NB4 (cell line): ENCODE measurements around the gene CDK18.

Experiments used
- DNase-seq: peaks from one replicate; pipeline ENCODE4 v3.0.0; 2010; ENCODE audit warnings: low read depth
- H3K4me3 ChIP-seq: one replicate; pipeline ENCODE4 v1.5.1; 2011; ENCODE audit warnings: mild to moderate bottlenecking, low read depth, low read length, moderate library complexity
- MYC ChIP-seq: IDR thresholded peaks from 2 replicates; pipeline ENCODE4 v1.6.1; 2011; ENCODE audit warnings: low read depth, low read length
- POLR2A ChIP-seq: IDR thresholded peaks from 2 replicates; pipeline ENCODE4 v1.6.1; 2011; ENCODE audit warnings: mild to moderate bottlenecking; ENCODE audit not compliant: insufficient read length; ENCODE audit errors: extremely low read depth
- TF ChIP-seq, protein P1 (sequence below): IDR thresholded peaks from 2 replicates; pipeline ENCODE4 v1.6.1; 2011; ENCODE audit warnings: low read depth, low read length
- TF ChIP-seq, protein P2 (sequence below): IDR thresholded peaks from one replicate; pipeline ENCODE4 v1.5.1; 2012; ENCODE audit warnings: low read depth, low read length

The CDK18 gene

DNA sequence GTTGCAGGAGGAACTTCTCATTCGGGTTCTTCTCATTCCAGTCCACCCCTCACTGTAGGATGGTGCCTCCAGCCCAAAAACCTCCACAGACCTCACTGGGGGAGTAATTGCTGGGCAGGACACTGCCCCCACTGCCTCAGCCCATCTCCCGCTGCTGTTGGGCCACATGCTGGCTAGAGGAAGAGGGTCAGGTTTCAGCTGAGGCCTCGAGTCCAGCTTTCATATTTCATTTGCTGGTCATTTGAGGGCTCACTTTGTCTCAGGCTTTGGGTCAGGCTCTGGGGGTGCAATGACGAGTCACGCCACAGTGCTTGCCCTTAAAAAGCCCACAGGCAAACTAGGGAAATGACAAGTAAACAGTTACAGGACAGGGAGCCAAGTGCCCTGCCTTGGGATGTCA lies 9.3 kb downstream of the CDK18 start:
- TF ChIP-seq, protein P1, sequence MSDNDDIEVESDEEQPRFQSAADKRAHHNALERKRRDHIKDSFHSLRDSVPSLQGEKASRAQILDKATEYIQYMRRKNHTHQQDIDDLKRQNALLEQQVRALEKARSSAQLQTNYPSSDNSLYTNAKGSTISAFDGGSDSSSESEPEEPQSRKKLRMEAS, result no peak
- TF ChIP-seq POLR2A (no peak), MYC (no peak)
- TF ChIP-seq, protein P2, sequence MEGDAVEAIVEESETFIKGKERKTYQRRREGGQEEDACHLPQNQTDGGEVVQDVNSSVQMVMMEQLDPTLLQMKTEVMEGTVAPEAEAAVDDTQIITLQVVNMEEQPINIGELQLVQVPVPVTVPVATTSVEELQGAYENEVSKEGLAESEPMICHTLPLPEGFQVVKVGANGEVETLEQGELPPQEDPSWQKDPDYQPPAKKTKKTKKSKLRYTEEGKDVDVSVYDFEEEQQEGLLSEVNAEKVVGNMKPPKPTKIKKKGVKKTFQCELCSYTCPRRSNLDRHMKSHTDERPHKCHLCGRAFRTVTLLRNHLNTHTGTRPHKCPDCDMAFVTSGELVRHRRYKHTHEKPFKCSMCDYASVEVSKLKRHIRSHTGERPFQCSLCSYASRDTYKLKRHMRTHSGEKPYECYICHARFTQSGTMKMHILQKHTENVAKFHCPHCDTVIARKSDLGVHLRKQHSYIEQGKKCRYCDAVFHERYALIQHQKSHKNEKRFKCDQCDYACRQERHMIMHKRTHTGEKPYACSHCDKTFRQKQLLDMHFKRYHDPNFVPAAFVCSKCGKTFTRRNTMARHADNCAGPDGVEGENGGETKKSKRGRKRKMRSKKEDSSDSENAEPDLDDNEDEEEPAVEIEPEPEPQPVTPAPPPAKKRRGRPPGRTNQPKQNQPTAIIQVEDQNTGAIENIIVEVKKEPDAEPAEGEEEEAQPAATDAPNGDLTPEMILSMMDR, result no peak
- no peak overlapping the region for H3K4me3 ChIP-seq
- DNase-seq, result no peak

DNA sequence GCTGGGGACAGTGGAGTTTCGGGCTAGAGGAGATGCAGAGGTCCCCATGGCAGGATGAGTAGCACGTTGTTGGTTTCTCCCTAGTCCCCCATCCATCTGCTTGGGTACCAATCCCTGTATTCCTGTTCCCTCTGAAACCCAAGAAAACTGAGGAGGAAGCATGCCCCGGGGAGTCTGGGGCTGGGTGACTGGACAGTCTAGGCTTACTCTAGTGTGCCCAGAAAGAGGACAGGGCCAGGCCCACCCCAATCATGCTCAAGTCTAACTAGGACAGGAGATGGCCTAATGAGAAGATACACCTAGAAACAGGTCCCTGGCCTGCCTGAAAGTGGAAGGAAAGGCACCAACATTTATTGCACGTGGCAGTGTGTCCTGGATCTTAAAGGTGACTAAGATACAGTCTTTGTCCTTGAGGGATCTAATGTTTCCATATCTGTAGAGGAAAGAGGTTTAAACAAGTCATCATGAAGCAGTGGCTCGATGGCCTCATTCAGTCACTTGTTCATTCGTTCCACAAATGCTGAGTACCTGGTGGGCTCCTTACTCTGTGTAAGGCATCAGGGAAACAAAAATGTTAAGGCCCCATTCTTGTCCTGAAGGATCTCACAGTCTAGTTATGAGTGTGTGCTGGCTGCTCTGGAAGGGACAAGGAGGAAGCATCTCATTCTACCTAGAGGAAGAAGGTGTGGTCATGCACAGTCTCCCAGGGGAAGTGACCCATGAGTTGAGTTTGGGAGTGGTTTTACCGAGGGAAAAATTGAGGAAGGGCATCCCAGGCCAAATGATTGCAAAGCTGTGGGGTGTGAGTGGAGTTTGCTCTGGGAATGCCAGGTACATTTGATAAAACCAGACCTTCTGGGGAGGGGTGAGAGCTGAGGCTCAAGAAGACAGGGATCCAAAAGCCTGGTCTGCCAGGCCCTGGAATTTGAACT lies 10.0 kb downstream of the CDK18 start:
- no peak for TF ChIP-seq POLR2A
- TF ChIP-seq, protein P2, result no peak
- TF ChIP-seq, protein P1, result no peak
- TF ChIP-seq MYC, result no peak
- no peak overlapping the region for H3K4me3 ChIP-seq
- DNase-seq, result no peak

DNA sequence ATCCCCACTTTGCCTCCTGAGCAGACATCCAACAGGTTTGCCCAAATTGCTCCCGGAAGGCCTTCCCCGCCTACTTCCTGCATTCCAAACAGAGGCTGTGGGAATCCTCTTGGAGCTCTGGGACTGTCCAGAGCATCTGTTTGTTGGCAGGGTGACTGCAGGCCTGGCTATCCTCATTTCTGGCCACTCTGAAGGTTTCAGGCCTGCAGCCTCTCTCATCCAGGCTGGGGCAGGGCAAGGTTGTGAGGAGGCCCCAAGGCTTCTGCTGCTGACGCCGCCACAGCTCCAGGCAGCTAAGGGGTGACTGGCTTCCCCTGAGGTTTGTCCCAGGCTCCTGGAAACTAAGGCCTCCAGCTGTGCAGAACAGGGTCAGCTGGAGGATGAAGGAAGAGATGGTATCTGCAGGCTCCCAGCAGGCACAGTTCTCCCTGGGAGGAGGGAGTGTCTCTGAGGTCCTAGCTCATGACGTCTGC lies 11.3 kb downstream of the CDK18 start:
- no peak for DNase-seq
- TF ChIP-seq POLR2A, result no peak
- TF ChIP-seq, protein P2, result no peak
- TF ChIP-seq, protein P1, result no peak
- TF ChIP-seq MYC, result no peak

DNA sequence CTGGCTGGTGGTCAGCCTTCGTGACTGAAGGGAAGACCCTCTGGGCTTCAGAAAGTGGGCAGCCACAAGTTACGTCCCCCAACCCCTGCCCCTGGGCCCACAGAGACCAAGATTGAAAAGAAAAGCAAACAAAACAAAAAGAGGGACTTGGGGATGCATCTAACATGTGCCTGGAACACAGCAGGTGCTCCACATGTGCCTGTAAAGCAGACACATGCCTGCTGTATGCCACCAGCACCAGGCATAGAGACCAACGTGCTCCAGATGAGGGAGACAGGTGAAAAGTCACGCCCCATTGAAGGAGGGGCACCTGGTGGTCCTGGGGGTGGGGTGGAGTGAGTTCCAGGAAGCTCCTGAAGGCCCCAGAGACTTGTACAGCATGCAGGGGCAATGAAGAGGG lies 11.9 kb downstream of the CDK18 start:
- H3K4me3 ChIP-seq, result no peak overlapping the region
- DNase-seq, result no peak
- TF ChIP-seq MYC (no peak), POLR2A (no peak)
- TF ChIP-seq, protein P1, result no peak
- TF ChIP-seq, protein P2, result no peak

More for the DNA sequence above, 11.3 kb downstream of the CDK18 start:
- no peak overlapping the region for H3K4me3 ChIP-seq

DNA sequence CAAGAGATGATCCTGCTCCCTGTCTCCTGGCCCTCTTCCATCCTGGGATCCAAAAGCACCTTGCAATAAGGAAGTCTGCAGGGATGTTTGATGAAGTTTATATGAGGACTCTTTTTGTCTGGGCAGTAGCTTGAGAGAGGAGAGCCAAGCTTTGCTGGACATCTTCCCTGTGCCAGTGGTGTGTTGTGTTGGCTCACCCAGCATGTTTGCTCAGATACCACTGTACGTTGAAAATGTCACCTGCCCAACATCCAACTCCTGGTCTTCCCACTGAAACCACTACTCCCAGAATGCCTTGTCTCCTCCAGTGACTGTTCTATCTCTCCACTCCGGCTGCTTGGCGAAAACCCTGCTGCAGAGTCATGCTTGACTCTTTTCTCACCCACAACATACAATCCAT lies 12.8 kb downstream of the CDK18 start:
- H3K4me3 ChIP-seq, result no peak overlapping the region
- TF ChIP-seq, protein P2, result no peak
- TF ChIP-seq MYC (no peak), POLR2A (no peak)
- TF ChIP-seq, protein P1, result no peak
- DNase-seq, result no peak
